ENCODE measurements around the gene MSH5. TPM values are rescaled to one million over a fixed set of nuclear protein-coding genes. Genes with fewer than 3 reads are reported as not detected.

The MSH5 gene
- total RNA-seq, 2 donors from 2014 or later, result 13.3 to 34.2 TPM

GRCh38 chr6:31737991-31738979, 1.5 kb upstream of the MSH5 start:
- Histone ChIP-seq H3K27ac (peak overlapping the region; percentile 86), H3K9ac (ENCODE audit: low read depth in 2 of 2, low read length in 2 of 2) (peak overlapping the region; percentile 31 to 100), H3K36me3 (peaks cover 1% of the 10 kb centered on the region), H3K9me3 (no peaks in the 10 kb centered on the region), H3K27me3 (no peaks in the 10 kb centered on the region), H3K4me1 (peaks cover 10% of the 10 kb centered on the region), H3K4me3 (peak overlapping the region; percentile 10)
- intact Hi-C loops (cut with DNase I), result loop anchor here (5.0 kb wide), 1 partner anchor 36 kb away; the partner anchor contains the start of gene ABHD16A
- TF ChIP-seq CTCF (IDR thresholded peaks at IDR 0.05), result no peak
- DNase-seq, result peak; percentile 91

DNA sequence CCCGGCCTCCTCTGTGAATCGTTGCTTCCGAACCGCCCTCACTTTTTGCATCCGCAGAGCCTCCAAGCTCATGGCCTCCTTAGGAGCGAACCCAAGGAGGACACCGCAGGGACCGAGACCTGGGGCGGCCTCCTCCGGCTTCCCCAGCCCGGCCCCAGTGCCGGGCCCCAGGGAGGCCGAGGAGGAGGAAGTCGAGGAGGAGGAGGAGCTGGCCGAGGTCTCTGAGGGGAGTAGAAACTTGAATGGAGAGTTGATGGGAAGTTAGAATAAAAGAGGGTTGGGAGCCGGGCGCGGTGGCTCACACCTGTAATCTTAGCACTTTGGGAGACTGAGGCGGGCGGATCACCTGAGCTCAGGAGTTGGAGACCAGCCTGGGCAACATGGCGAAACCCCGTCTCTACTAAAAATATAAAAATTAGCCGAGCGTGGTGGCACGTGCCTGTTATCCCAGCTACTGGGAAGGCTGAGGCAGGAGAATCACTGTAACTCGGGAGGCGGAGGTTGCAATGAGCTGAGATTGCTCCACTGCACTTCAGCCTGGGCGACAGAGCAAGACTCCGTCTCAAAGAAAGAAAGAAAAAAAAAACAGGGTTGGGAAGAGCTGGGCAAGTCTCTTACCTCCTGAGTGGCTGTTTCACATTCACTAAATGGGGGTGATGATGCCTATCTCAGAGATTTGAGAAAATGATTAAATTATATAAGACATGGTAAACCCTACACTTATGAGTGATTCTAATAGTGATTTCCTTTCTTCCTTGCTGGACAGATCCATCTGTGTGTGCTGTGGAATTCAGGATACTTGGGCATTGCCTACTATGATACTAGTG, 805 bp downstream of the MSH5 start:
- intact Hi-C loops (cut with DNase I), result no loop called here
- peak overlapping the region; percentile 74 for H3K4me3 ChIP-seq
- H3K27me3 ChIP-seq, result no peaks in the 10 kb centered on the region
- H3K36me3 ChIP-seq, result no peaks in the 10 kb centered on the region
- peaks cover 10% of the 10 kb centered on the region for H3K4me1 ChIP-seq
- TF ChIP-seq CTCF (IDR thresholded peaks at IDR 0.05), result no peak
- peak overlapping the region; percentile 86 for H3K27ac ChIP-seq
- H3K9me3 ChIP-seq, result no peaks in the 10 kb centered on the region
- no peak for DNase-seq
- H3K9ac ChIP-seq (ENCODE audit: low read depth in 2 of 2, low read length in 2 of 2), result peak overlapping the region; percentile 82 to 100

DNA sequence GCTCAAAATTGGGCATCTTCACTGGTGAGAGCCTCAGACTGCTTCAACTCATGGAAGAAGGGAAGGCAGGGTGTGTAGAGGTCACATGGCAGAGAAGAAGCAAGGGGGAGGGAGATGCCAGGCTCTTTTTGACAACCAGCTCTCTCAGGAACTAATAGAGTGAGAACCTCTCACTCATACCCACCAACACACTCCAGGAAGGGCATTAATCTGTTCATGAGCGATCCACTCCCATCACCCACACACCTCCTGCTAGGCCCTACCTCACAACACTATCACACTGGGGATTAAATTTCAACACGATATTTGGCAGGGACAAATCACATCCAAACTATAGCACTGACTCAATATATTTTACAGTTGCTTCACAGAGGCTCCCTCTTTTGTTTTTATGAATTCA, 2.0 kb downstream of the MSH5 start:
- DNase-seq, result no peak
- H3K27ac ChIP-seq, result no peak overlapping the region
- TF ChIP-seq CTCF (IDR thresholded peaks at IDR 0.05), result no peak
- no peak overlapping the region for H3K9ac ChIP-seq (ENCODE audit: low read depth in 2 of 2, low read length in 2 of 2)
- no peaks in the 10 kb centered on the region for H3K27me3 ChIP-seq
- H3K4me3 ChIP-seq, result no peak overlapping the region
- no peaks in the 10 kb centered on the region for H3K36me3 ChIP-seq
- peaks cover 7% of the 10 kb centered on the region for H3K4me1 ChIP-seq
- no peaks in the 10 kb centered on the region for H3K9me3 ChIP-seq
- intact Hi-C loops (cut with DNase I), result no loop called here

- intact Hi-C loops (cut with DNase I), result no loop called here
- no peak overlapping the region for H3K4me3 ChIP-seq
- peaks cover 4% of the 10 kb centered on the region for H3K4me1 ChIP-seq
- H3K27ac ChIP-seq, result no peak overlapping the region
- DNase-seq, result no peak
- H3K9me3 ChIP-seq, result no peaks in the 10 kb centered on the region
- H3K36me3 ChIP-seq, result no peaks in the 10 kb centered on the region
- no peaks in the 10 kb centered on the region for H3K27me3 ChIP-seq
- H3K9ac ChIP-seq (ENCODE audit: low read depth in 2 of 2, low read length in 2 of 2), result no peak overlapping the region
- no peak for TF ChIP-seq CTCF (IDR thresholded peaks at IDR 0.05)
Measured at GRCh38 chr6:31742894-31743293, 3.1 kb downstream of the MSH5 start.

- H3K9me3 ChIP-seq, result no peaks in the 10 kb centered on the region
- H3K4me1 ChIP-seq, result no peaks in the 10 kb centered on the region
- H3K9ac ChIP-seq (ENCODE audit: low read depth in 2 of 2, low read length in 2 of 2), result no peak overlapping the region
- no peak overlapping the region for H3K4me3 ChIP-seq
- no peaks in the 10 kb centered on the region for H3K27me3 ChIP-seq
- TF ChIP-seq CTCF (IDR thresholded peaks at IDR 0.05), result no peak
- H3K36me3 ChIP-seq, result no peaks in the 10 kb centered on the region
- intact Hi-C loops (cut with DNase I), result no loop called here
- no peak for DNase-seq
- H3K27ac ChIP-seq, result no peak overlapping the region
Measured at GRCh38 chr6:31744422-31744821, 4.6 kb downstream of the MSH5 start.
